Liver (tissue), 9 donors: Measurements from ENCODE around the gene PLEKHA5. TPM values are rescaled to one million over a fixed set of nuclear protein-coding genes. Genes with fewer than 3 reads are reported as not detected.

Experiments used
- DNase-seq: peaks from one replicate; pipeline ENCODE4 v3.0.0-alpha.2; 2017; ENCODE audit warnings: low spot score
- H3K27ac ChIP-seq, 2 donors: one replicate each; pipeline ENCODE4 v1.7.0; 2013; ENCODE audit warnings: inconsistent platforms in 2 of 2, low read length in 2 of 2, control low read depth in 1 of 2, low read depth in 1 of 2, mild to moderate bottlenecking in 1 of 2
- H3K27me3 ChIP-seq, 4 donors: one replicate each; pipeline versions ENCODE4 v1.6.1 to v1.7.0; 2013; ENCODE audit warnings: low read length in 3 of 4, inconsistent platforms in 1 of 4, mild to moderate bottlenecking in 1 of 4, moderate library complexity in 1 of 4; ENCODE audit not compliant: control insufficient read depth in 4 of 4, insufficient read depth in 4 of 4
- H3K36me3 ChIP-seq, 4 donors: one replicate each; pipeline versions ENCODE4 v1.6.1 to v1.7.0; 2013; ENCODE audit warnings: low read length in 3 of 4, mild to moderate bottlenecking in 3 of 4, low read depth in 1 of 4, moderate library complexity in 1 of 4; ENCODE audit not compliant: control insufficient read depth in 4 of 4, insufficient read depth in 3 of 4
- H3K4me1 ChIP-seq, 4 donors: one replicate each; pipeline versions ENCODE4 v1.6.1 to v1.7.0; 2013; ENCODE audit warnings: low read length in 3 of 4, mild to moderate bottlenecking in 3 of 4, moderate library complexity in 1 of 4; ENCODE audit not compliant: control insufficient read depth in 4 of 4, insufficient read depth in 4 of 4
- H3K4me3 ChIP-seq, 3 donors: one replicate each; pipeline versions ENCODE4 v1.6.1 to v1.7.0; 2013; ENCODE audit warnings: low read length in 3 of 3, control low read depth in 1 of 3, low read depth in 1 of 3, mild to moderate bottlenecking in 1 of 3
- H3K9ac ChIP-seq, 2 donors: one replicate each; pipeline ENCODE4 v1.7.0; 2013; ENCODE audit warnings: low read length in 2 of 2, mild to moderate bottlenecking in 2 of 2, moderate library complexity in 2 of 2, control low read depth in 1 of 2, low read depth in 1 of 2
- H3K9me3 ChIP-seq, 4 donors: one replicate each; pipeline versions ENCODE4 v1.6.1 to v1.7.0; 2013; ENCODE audit warnings: low read length in 3 of 4; ENCODE audit not compliant: control insufficient read depth in 4 of 4
- EGR1 ChIP-seq, 2 donors: IDR thresholded peaks; 2 replicates each; pipeline ENCODE4 v1.6.1; 2016 to 2018; ENCODE audit warnings: antibody characterized with exemption in 2 of 2, low read depth in 2 of 2
- FOXA1 ChIP-seq: IDR thresholded peaks from 2 replicates; pipeline ENCODE4 v1.6.1; 2016; ENCODE audit warnings: antibody characterized with exemption
- FOXA2 ChIP-seq: IDR thresholded peaks from 2 replicates; pipeline ENCODE4 v1.6.1; 2016; ENCODE audit warnings: antibody characterized with exemption
- GABPA ChIP-seq, 2 donors: IDR thresholded peaks in 1 of 2; conservative IDR thresholded peaks in 1 of 2; 2 replicates each; pipeline ENCODE4 v1.6.1; 2016; ENCODE audit warnings: antibody characterized with exemption in 2 of 2, mild to moderate bottlenecking in 1 of 2, moderate library complexity in 1 of 2
- HNF4A ChIP-seq, 2 donors: conservative IDR thresholded peaks; 2 replicates each; pipeline ENCODE4 v1.6.1; 2016; ENCODE audit warnings: antibody characterized with exemption in 2 of 2, mild to moderate bottlenecking in 2 of 2
- HNF4G ChIP-seq: IDR thresholded peaks from 2 replicates; pipeline ENCODE4 v1.6.1; 2016; ENCODE audit warnings: antibody characterized with exemption
- JUND ChIP-seq, 2 donors: IDR thresholded peaks; 2 replicates each; pipeline ENCODE4 v1.6.1; 2016; ENCODE audit warnings: antibody characterized with exemption in 2 of 2
- NR2F2 ChIP-seq: IDR thresholded peaks from 2 replicates; pipeline ENCODE4 v1.6.1; 2016; ENCODE audit warnings: antibody characterized with exemption
- RAD21 ChIP-seq, 2 donors: IDR thresholded peaks; 2 replicates each; pipeline ENCODE4 v1.6.1; 2016; ENCODE audit warnings: antibody characterized with exemption in 2 of 2, mild to moderate bottlenecking in 2 of 2
- RXRA ChIP-seq, 2 donors: IDR thresholded peaks; 2 replicates each; pipeline ENCODE4 v1.6.1; 2017 to 2018; ENCODE audit warnings: antibody characterized with exemption in 2 of 2, mild to moderate bottlenecking in 1 of 2
- SP1 ChIP-seq: IDR thresholded peaks from 2 replicates; pipeline ENCODE4 v1.6.1; 2018; ENCODE audit warnings: antibody characterized with exemption, mild to moderate bottlenecking
- TAF1 ChIP-seq: conservative IDR thresholded peaks from 2 replicates; pipeline ENCODE4 v1.6.1; 2016; ENCODE audit warnings: antibody characterized with exemption, mild to moderate bottlenecking
- YY1 ChIP-seq: IDR thresholded peaks from 2 replicates; pipeline ENCODE4 v1.6.1; 2016; ENCODE audit warnings: antibody characterized with exemption, mild to moderate bottlenecking
- WGBS: extraction: QIAGEN DNeasy Blood & Tissue Kit; methylation state at CpG from one replicate; pipeline ENCODE4 v1.1.7; 2013; 5-methylcytosine and 5-hydroxymethylcytosine counted together
- polyA plus RNA-seq, 2 donors: library from polyadenylated mRNA; stranded (reverse) in 1 of 2; unstranded in 1 of 2; fragments of 200-250 nt in 1 of 2; fragments of >200 nt in 1 of 2; fragmentation: Nextera tagmentation in 1 of 2; extraction: Ambion mirVana in 1 of 2; gene quantifications; one replicate each; pipeline versions ENCODE4 v1.2.1 to v1.2.3, GENCODE V29; 2013 to 2015
- total RNA-seq, 2 donors: library from RNA; depleted of rRNA; stranded (reverse); fragments of >200 nt; gene quantifications; one replicate each; pipeline ENCODE4 v1.2.3, GENCODE V29; 2014
- TF ChIP-seq, protein P1 (sequence below): IDR thresholded peaks from 2 replicates; pipeline ENCODE4 v1.6.1; 2016; ENCODE audit warnings: antibody characterized with exemption
- TF ChIP-seq, protein P2 (sequence below): IDR thresholded peaks from 2 replicates; pipeline ENCODE4 v1.6.1; 2016; ENCODE audit warnings: antibody characterized with exemption, mild to moderate bottlenecking
- TF ChIP-seq, protein P3 (sequence below): IDR thresholded peaks from 2 replicates; pipeline ENCODE4 v1.6.1; 2016; ENCODE audit warnings: antibody characterized with exemption
- TF ChIP-seq, protein P4 (sequence below): fragments of 150-350 bp; IDR thresholded peaks from 2 replicates; pipeline ENCODE4 v1.5.1; 2017; ENCODE audit warnings: improper control_type of control experiment, low read depth, low read length; ENCODE audit not compliant: missing input control
- TF ChIP-seq, protein P5 (sequence below): IDR thresholded peaks from 2 replicates; pipeline ENCODE4 v1.6.1; 2016; ENCODE audit warnings: antibody characterized with exemption
- donor health status: healthy.
- donor health status: healthy.
- donor health status: healthy.
- donor health status: healthy.
- donor health status: healthy.

The PLEKHA5 gene
- total and polyA plus RNA-seq, 4 donors: 4.6 to 25.5 (median 16.8) TPM

DNA sequence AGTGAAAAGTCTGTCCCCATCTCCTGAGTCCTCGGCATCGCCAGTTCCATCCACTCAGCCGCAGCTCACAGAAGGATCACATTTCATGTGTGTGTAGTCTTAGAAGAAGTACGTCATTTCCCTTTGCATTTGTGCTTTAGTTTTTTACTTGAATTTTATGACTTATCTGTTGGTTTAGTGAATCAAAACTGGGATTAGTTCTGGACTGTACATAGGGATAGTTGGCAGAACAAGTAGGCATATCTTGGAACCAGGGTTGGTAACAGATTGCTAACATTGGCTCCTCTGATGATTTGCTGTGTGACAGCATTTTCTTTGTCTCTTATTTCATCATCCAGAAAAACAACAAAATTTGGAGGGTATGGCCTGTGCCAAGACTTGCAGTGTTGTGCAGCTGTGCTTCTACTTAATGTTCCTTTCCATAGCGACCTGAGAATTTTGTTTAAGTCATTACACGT is 240.2 kb downstream of the PLEKHA5 start:
- H3K4me1 ChIP-seq: no peaks in the 10 kb centered on the region
- peaks cover 8 to 43% (median 29%) of the 10 kb centered on the region in 4 donors for H3K36me3 ChIP-seq

More for the DNA sequence above, 240.2 kb downstream of the PLEKHA5 start:
- Histone ChIP-seq H3K27me3 (no peaks in the 10 kb centered on the region), H3K9me3 (no peaks in the 10 kb centered on the region), H3K27ac (no peak overlapping the region), H3K4me3 (no peak overlapping the region), H3K9ac (no peak overlapping the region)
- 94% methylated on average over 6 of the region's 6 CpGs for WGBS
- TF ChIP-seq, protein P1, sequence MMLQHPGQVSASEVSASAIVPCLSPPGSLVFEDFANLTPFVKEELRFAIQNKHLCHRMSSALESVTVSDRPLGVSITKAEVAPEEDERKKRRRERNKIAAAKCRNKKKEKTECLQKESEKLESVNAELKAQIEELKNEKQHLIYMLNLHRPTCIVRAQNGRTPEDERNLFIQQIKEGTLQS: no peak
- TF ChIP-seq JUND (IDR thresholded peaks at IDR 0.05) (no peak), GABPA (IDR thresholded peaks at IDR 0.05 in 1 of 2, conservative IDR thresholded peaks at IDR 0.05 in 1 of 2) (no peak), YY1 (no peak), SP1 (no peak), TAF1 (no peak), FOXA1 (no peak), NR2F2 (no peak), RXRA (IDR thresholded peaks at IDR 0.05) (no peak), FOXA2 (no peak), EGR1 (IDR thresholded peaks at IDR 0.05; ENCODE audit: low read depth in 2 of 2) (no peak), HNF4A (conservative IDR thresholded peaks at IDR 0.05) (no peak), HNF4G (no peak), RAD21 (IDR thresholded peaks at IDR 0.05) (no peak)
- TF ChIP-seq, protein P2, sequence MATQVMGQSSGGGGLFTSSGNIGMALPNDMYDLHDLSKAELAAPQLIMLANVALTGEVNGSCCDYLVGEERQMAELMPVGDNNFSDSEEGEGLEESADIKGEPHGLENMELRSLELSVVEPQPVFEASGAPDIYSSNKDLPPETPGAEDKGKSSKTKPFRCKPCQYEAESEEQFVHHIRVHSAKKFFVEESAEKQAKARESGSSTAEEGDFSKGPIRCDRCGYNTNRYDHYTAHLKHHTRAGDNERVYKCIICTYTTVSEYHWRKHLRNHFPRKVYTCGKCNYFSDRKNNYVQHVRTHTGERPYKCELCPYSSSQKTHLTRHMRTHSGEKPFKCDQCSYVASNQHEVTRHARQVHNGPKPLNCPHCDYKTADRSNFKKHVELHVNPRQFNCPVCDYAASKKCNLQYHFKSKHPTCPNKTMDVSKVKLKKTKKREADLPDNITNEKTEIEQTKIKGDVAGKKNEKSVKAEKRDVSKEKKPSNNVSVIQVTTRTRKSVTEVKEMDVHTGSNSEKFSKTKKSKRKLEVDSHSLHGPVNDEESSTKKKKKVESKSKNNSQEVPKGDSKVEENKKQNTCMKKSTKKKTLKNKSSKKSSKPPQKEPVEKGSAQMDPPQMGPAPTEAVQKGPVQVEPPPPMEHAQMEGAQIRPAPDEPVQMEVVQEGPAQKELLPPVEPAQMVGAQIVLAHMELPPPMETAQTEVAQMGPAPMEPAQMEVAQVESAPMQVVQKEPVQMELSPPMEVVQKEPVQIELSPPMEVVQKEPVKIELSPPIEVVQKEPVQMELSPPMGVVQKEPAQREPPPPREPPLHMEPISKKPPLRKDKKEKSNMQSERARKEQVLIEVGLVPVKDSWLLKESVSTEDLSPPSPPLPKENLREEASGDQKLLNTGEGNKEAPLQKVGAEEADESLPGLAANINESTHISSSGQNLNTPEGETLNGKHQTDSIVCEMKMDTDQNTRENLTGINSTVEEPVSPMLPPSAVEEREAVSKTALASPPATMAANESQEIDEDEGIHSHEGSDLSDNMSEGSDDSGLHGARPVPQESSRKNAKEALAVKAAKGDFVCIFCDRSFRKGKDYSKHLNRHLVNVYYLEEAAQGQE: no peak
- TF ChIP-seq, protein P3, sequence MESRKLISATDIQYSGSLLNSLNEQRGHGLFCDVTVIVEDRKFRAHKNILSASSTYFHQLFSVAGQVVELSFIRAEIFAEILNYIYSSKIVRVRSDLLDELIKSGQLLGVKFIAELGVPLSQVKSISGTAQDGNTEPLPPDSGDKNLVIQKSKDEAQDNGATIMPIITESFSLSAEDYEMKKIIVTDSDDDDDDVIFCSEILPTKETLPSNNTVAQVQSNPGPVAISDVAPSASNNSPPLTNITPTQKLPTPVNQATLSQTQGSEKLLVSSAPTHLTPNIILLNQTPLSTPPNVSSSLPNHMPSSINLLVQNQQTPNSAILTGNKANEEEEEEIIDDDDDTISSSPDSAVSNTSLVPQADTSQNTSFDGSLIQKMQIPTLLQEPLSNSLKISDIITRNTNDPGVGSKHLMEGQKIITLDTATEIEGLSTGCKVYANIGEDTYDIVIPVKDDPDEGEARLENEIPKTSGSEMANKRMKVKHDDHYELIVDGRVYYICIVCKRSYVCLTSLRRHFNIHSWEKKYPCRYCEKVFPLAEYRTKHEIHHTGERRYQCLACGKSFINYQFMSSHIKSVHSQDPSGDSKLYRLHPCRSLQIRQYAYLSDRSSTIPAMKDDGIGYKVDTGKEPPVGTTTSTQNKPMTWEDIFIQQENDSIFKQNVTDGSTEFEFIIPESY: no peak
- TF ChIP-seq, protein P4, sequence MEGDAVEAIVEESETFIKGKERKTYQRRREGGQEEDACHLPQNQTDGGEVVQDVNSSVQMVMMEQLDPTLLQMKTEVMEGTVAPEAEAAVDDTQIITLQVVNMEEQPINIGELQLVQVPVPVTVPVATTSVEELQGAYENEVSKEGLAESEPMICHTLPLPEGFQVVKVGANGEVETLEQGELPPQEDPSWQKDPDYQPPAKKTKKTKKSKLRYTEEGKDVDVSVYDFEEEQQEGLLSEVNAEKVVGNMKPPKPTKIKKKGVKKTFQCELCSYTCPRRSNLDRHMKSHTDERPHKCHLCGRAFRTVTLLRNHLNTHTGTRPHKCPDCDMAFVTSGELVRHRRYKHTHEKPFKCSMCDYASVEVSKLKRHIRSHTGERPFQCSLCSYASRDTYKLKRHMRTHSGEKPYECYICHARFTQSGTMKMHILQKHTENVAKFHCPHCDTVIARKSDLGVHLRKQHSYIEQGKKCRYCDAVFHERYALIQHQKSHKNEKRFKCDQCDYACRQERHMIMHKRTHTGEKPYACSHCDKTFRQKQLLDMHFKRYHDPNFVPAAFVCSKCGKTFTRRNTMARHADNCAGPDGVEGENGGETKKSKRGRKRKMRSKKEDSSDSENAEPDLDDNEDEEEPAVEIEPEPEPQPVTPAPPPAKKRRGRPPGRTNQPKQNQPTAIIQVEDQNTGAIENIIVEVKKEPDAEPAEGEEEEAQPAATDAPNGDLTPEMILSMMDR: no peak
- TF ChIP-seq, protein P5, sequence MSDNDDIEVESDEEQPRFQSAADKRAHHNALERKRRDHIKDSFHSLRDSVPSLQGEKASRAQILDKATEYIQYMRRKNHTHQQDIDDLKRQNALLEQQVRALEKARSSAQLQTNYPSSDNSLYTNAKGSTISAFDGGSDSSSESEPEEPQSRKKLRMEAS: no peak
- DNase-seq: no peak
